Ureter (tissue), 1 donor: ENCODE measurements around the gene ABCC8. TPM values are rescaled to one million over a fixed set of nuclear protein-coding genes. Genes with fewer than 3 reads are reported as not detected.

Source experiments
- DNase-seq: peaks from one replicate; pipeline ENCODE4 v3.0.0-alpha.2; 2020; ENCODE audit warnings: low spot score
- total RNA-seq: library from RNA; stranded (reverse); gene quantifications from one replicate; pipeline ENCODE4 v1.2.4, GENCODE V29; 2023
- donor health status: DM: yes; HTN: yes; CAD: no.

The ABCC8 gene
- 19.4 TPM for total RNA-seq

GRCh38 chr11:17476317-17477083 lies at the start of gene ABCC8:
Gene ABCC8, minus strand, starts transcription at chr11:17476845. Its CDS starts 69 bp downstream, at chr11:17476776.
- DNase-seq, result no peak

- DNase-seq, result no peak
Measured at GRCh38 chr11:17526326-17526725, 49.7 kb upstream of the ABCC8 start.

GRCh38 chr11:17525570-17525969 lies 48.9 kb upstream of the ABCC8 start:
- no peak for DNase-seq

- no peak for DNase-seq
Measured at GRCh38 chr11:17524221-17524620, 47.6 kb upstream of the ABCC8 start.

- no peak for DNase-seq
Measured at GRCh38 chr11:17522655-17523054, 46.0 kb upstream of the ABCC8 start.

GRCh38 chr11:17521106-17521900 lies 44.7 kb upstream of the ABCC8 start:
- DNase-seq, result no peak

GRCh38 chr11:17519061-17519885 lies 42.6 kb upstream of the ABCC8 start:
- no peak for DNase-seq

GRCh38 chr11:17518366-17518765 lies 41.7 kb upstream of the ABCC8 start:
- no peak for DNase-seq

- no peak for DNase-seq
Measured at GRCh38 chr11:17517186-17517585, 40.5 kb upstream of the ABCC8 start.

- DNase-seq, result no peak
Measured at GRCh38 chr11:17516551-17517150, 40.0 kb upstream of the ABCC8 start.

- no peak for DNase-seq
Measured at GRCh38 chr11:17515443-17516176, 39.0 kb upstream of the ABCC8 start.

GRCh38 chr11:17514476-17514875 lies 37.8 kb upstream of the ABCC8 start:
- DNase-seq, result no peak

GRCh38 chr11:17513853-17514252 lies 37.2 kb upstream of the ABCC8 start:
- no peak for DNase-seq

GRCh38 chr11:17512101-17512500 lies 35.5 kb upstream of the ABCC8 start:
- DNase-seq, result no peak

GRCh38 chr11:17511571-17511970 lies 34.9 kb upstream of the ABCC8 start:
- no peak for DNase-seq

GRCh38 chr11:17510507-17511206 lies 34.0 kb upstream of the ABCC8 start:
- DNase-seq, result no peak

- DNase-seq, result no peak
Measured at GRCh38 chr11:17508791-17509190, 32.1 kb upstream of the ABCC8 start.

GRCh38 chr11:17508306-17508705 lies 31.7 kb upstream of the ABCC8 start:
- DNase-seq, result no peak

- no peak for DNase-seq
Measured at GRCh38 chr11:17507773-17508172, 31.1 kb upstream of the ABCC8 start.

GRCh38 chr11:17506942-17507341 lies 30.3 kb upstream of the ABCC8 start:
- DNase-seq, result no peak
